GM19193 (cell line): ENCODE data around the gene GPA33.

Experiments used
- POLR2A ChIP-seq: IDR thresholded peaks from 4 replicates; pipeline ENCODE4 v1.6.1; 2011; ENCODE audit not compliant: insufficient read depth, insufficient read length; ENCODE audit errors: extremely low read depth

Gene GPA33

DNA sequence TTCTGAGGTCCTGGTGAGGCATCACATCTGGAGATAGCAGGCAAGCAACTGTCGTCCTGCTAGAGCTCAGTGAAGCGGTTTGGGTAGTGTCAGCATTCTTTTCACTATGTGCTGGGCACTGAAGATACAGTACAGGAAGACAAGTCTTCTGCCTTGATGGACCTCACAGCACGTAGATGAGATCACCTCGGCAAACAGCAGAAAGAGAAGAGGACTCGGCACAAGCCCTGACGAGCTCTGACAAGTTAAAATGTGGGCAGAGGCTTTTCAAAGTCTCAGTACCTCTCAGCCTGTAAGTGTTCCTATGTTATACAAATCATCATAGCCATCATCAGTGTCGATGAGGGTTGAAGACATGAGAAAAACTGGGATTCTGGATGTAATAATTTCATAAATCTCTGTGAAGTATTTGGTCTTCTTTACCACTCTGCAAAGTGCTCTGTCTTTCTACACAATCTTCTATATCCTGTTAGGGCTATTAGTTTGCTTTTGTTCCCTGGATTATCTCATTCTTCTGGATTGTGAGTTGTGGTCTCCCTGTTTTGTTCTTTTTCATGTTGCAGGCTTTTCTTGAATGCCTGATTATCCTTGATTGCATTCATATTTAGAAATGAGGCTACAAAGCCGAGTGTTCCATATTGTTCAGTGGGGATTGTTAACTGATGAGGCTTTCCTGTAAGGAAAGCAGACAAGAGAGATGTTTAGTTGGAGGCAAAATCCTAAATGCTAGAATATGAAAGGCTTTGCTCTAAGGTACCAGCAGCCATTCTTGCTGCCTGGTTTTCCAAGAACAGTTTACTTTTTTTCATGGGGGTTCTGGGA is 76.9 kb downstream of the GPA33 start:
- no peak for TF ChIP-seq POLR2A

DNA sequence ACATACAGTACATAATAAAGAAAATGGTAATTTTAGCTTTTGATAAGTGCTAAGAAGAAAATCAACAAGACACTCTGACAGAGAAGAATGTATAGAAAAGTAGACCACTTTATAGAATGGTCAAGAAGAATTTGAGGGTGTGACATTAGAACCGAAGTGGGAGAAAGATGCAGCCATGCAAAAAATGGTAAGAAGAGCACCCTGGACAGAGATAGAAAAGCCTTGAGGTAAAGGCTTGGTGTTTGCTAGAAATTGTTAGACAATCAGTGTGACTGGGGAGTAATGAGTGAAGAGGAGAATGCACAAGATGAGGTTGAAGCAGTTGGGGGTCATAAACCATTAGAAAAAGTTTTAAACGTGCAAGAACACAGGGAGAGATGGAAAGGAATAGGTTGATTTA is 77.6 kb downstream of the GPA33 start:
- no peak for TF ChIP-seq POLR2A

DNA sequence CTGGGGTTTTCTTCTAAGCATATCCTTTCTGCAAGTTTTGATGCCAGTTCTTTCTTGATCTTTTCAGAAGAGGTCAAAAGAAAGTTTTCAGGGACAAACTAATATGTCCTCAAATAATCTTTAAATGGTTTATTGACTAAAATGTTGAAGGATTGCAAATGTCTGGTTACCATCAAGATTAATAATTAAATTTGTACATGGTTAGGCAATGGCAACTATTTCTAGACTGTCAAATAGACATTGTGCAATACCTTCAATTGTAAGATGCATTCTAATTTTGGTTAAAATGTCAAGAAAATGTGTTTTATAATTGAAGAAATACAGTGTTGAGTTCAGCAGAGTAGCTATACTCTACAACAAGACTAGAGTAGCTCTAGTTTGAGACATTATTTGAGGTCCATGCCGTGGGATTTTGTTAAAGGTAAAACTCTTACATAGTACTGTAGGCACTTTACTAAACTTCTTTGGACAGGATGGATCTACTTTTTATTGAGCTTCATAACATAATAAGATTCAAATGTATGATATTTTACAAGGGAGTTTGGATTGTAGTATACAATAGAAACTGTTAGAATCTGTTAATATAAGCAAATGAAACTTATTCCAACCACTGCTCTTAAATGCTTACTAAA is 78.5 kb downstream of the GPA33 start:
- TF ChIP-seq POLR2A, result no peak

DNA sequence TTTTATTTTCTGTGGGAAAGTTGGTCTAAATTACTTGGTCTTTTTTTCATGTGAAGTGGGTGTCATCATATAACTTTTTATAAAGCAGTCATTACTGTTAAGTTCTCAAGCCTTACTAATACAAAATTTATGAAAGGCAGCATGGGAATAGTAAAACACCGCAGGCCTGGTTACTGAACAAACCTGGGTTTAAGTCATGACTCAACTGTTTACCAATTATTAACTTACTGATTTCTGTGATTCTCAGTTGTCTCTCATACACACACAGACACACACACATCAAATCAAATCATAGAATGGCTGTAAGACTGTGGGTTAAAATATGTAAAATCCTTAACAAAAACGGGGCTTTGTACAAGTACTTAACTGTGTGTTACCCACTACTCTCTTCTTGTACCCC is 86.5 kb downstream of the GPA33 start:
- TF ChIP-seq POLR2A, result no peak
